Testis (tissue), 2 donors: ENCODE results near the gene C6orf52.

Experiments used
- POLR2A ChIP-seq: fragments of 450-650 bp; IDR thresholded peaks from one replicate; pipeline ENCODE4 v1.6.1; 2017; ENCODE audit warnings: antibody characterized with exemption, mild to moderate bottlenecking, moderate library complexity
- TF ChIP-seq, protein P1 (sequence below), 3 experiments: fragments of 450-650 bp in 2 of 3; fragments of 200-600 bp in 1 of 3; sonication (generic) in 1 of 3; IDR thresholded peaks; one replicate each; pipeline ENCODE4 v1.5.1; 2016 to 2019; ENCODE audit warnings: antibody characterized with exemption in 3 of 3, mild to moderate bottlenecking in 2 of 3, moderate library complexity in 1 of 3

DNA sequence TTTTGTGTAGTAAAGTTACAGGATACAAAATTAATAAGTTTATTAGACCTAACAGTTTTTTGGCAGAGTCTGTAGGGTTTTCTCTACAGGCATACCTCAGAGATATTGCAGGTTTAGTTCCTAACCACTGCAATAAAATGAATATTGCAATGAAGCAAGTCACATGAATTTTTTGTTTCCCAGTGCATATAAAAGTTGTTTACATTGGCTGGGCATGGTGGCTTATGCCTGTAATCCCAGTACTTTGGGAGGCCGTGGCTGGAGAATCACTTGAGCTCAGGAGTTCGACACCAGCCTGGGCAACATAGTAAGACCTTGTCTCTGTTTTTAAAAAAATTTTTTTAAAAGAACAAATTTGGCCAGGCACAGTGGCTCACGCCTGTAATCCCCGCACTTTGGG, 16.0 kb downstream of the C6orf52 start:
- TF ChIP-seq, protein P1, sequence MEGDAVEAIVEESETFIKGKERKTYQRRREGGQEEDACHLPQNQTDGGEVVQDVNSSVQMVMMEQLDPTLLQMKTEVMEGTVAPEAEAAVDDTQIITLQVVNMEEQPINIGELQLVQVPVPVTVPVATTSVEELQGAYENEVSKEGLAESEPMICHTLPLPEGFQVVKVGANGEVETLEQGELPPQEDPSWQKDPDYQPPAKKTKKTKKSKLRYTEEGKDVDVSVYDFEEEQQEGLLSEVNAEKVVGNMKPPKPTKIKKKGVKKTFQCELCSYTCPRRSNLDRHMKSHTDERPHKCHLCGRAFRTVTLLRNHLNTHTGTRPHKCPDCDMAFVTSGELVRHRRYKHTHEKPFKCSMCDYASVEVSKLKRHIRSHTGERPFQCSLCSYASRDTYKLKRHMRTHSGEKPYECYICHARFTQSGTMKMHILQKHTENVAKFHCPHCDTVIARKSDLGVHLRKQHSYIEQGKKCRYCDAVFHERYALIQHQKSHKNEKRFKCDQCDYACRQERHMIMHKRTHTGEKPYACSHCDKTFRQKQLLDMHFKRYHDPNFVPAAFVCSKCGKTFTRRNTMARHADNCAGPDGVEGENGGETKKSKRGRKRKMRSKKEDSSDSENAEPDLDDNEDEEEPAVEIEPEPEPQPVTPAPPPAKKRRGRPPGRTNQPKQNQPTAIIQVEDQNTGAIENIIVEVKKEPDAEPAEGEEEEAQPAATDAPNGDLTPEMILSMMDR (IDR thresholded peaks at IDR 0.05) = no peak
- no peak for TF ChIP-seq POLR2A
